ENCODE results near the gene RAB27A. TPM values are rescaled to one million over a fixed set of nuclear protein-coding genes. Genes with fewer than 3 reads are reported as not detected.

Gene RAB27A
- total and polyA plus RNA-seq, 2 experiments from 2014 or later = 3.2 to 5.8 TPM

- H3K4me3 Mint-ChIP-seq = no peak overlapping the region
- Histone ChIP-seq H4K20me1 (replicated peaks; ENCODE audit: insufficient read depth) (no peaks in the 10 kb centered on the region), H3K36me3 (ENCODE audit: insufficient read depth) (no peaks in the 10 kb centered on the region), H3K9me2 (ENCODE audit: insufficient read depth) (no peaks in the 10 kb centered on the region), H3K27me3 (ENCODE audit: insufficient read depth) (no peaks in the 10 kb centered on the region), H3F3A (replicated peaks; ENCODE audit: low read depth) (no peaks in the 10 kb centered on the region), H3K79me2 (replicated peaks; ENCODE audit: insufficient read depth) (no peaks in the 10 kb centered on the region), H3K4me1 (ENCODE audit: insufficient read depth) (peaks cover 22% of the 10 kb centered on the region), H2AFZ (peak overlapping the region; percentile 61; the same call in 1 of the 2 replicates), H3K27ac (ENCODE audit: low read depth) (no peak overlapping the region), H3K4me3 (no peak overlapping the region), H3K4me2 (0 out of 2 replicates have a peak overlapping the region, but pooled peaks have one; percentile 46)
- peaks cover 15% of the 10 kb centered on the region for H3K4me1 Mint-ChIP-seq
- H3K27me3 Mint-ChIP-seq (ENCODE audit: insufficient read depth, low read depth, poor library complexity) = no peaks in the 10 kb centered on the region
- H3K9me3 Mint-ChIP-seq = no peaks in the 10 kb centered on the region
- TF ChIP-seq STAT1 (IDR thresholded peaks at IDR 0.05; ENCODE audit: unreplicated experiment) (no peak), CREB1 (CRISPR knock-in tag; IDR thresholded peaks at IDR 0.05; ENCODE audit: low read depth) (no peak), ZNF462 (CRISPR knock-in tag; IDR thresholded peaks at IDR 0.05) (no peak), ZNF331 (CRISPR knock-in tag; IDR thresholded peaks at IDR 0.05; ENCODE audit: low read depth) (no peak), JUNB (IDR thresholded peaks at IDR 0.05; ENCODE audit: unreplicated experiment) (no peak), NANOG (IDR thresholded peaks at IDR 0.05; ENCODE audit: borderline replicate concordance) (no peak), ZNF114 (CRISPR knock-in tag; IDR thresholded peaks at IDR 0.05) (no peak), EZH2phosphoT487 (IDR thresholded peaks at IDR 0.05; ENCODE audit: unreplicated experiment) (no peak), CTCF (conservative IDR thresholded peaks at IDR 0.05; ENCODE audit: low read depth in 2 of 2) (no peak), POLR2AphosphoS5 (IDR thresholded peaks at IDR 0.05; ENCODE audit: low read depth) (no peak), EZH2 (IDR thresholded peaks at IDR 0.05; ENCODE audit: low read depth, unreplicated experiment) (no peak)
- TF ChIP-seq, protein P1, sequence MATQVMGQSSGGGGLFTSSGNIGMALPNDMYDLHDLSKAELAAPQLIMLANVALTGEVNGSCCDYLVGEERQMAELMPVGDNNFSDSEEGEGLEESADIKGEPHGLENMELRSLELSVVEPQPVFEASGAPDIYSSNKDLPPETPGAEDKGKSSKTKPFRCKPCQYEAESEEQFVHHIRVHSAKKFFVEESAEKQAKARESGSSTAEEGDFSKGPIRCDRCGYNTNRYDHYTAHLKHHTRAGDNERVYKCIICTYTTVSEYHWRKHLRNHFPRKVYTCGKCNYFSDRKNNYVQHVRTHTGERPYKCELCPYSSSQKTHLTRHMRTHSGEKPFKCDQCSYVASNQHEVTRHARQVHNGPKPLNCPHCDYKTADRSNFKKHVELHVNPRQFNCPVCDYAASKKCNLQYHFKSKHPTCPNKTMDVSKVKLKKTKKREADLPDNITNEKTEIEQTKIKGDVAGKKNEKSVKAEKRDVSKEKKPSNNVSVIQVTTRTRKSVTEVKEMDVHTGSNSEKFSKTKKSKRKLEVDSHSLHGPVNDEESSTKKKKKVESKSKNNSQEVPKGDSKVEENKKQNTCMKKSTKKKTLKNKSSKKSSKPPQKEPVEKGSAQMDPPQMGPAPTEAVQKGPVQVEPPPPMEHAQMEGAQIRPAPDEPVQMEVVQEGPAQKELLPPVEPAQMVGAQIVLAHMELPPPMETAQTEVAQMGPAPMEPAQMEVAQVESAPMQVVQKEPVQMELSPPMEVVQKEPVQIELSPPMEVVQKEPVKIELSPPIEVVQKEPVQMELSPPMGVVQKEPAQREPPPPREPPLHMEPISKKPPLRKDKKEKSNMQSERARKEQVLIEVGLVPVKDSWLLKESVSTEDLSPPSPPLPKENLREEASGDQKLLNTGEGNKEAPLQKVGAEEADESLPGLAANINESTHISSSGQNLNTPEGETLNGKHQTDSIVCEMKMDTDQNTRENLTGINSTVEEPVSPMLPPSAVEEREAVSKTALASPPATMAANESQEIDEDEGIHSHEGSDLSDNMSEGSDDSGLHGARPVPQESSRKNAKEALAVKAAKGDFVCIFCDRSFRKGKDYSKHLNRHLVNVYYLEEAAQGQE (IDR thresholded peaks at IDR 0.05; ENCODE audit: unreplicated experiment) = no peak
- TF ChIP-seq, protein P2, sequence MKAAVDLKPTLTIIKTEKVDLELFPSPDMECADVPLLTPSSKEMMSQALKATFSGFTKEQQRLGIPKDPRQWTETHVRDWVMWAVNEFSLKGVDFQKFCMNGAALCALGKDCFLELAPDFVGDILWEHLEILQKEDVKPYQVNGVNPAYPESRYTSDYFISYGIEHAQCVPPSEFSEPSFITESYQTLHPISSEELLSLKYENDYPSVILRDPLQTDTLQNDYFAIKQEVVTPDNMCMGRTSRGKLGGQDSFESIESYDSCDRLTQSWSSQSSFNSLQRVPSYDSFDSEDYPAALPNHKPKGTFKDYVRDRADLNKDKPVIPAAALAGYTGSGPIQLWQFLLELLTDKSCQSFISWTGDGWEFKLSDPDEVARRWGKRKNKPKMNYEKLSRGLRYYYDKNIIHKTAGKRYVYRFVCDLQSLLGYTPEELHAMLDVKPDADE (IDR thresholded peaks at IDR 0.05) = no peak
- ATAC-seq = no peak
- H3K27ac Mint-ChIP-seq = peak overlapping the region; percentile 3; the same call in 1 of the 2 replicates
- H3K36me3 Mint-ChIP-seq (ENCODE audit: low read depth) = no peaks in the 10 kb centered on the region
- no peak for DNase-seq (ENCODE audit: low spot score)
These were observed 67.0 kb downstream of the RAB27A start for GRCh38 chr15:55222588-55222987.
